Endothelial cell of umbilical vein (primary cell): ENCODE measurements around the gene LEO1.

ENCODE experiments used
- CTCF ChIP-seq, 2 donors: IDR thresholded peaks; 1 replicate in 1 of 2; 2 replicates in 1 of 2; pipeline ENCODE4 v1.5.1; 2011; ENCODE audit warnings: low read length in 2 of 2, mild to moderate bottlenecking in 2 of 2, moderate library complexity in 2 of 2, control low read depth in 1 of 2, inconsistent platforms in 1 of 2, low read depth in 1 of 2; ENCODE audit not compliant: insufficient read depth in 1 of 2; ENCODE audit errors: extremely low read depth in 1 of 2
- EZH2 ChIP-seq: IDR thresholded peaks from 2 replicates; pipeline ENCODE4 v1.6.1; 2012; ENCODE audit warnings: borderline replicate concordance, low read depth, mild to moderate bottlenecking, moderate library complexity, low read length, inconsistent platforms; ENCODE audit not compliant: severe bottlenecking
- FOS ChIP-seq: IDR thresholded peaks from 2 replicates; pipeline ENCODE4 v1.6.1; 2011; ENCODE audit warnings: mild to moderate bottlenecking, low read length, moderate library complexity, borderline replicate concordance; ENCODE audit not compliant: insufficient read depth
- JUN ChIP-seq: IDR thresholded peaks from 2 replicates; pipeline ENCODE4 v1.6.1; 2011; ENCODE audit warnings: borderline replicate concordance, low read depth; ENCODE audit not compliant: insufficient read length, insufficient read depth
- MYC ChIP-seq: IDR thresholded peaks from one replicate; pipeline ENCODE4 v1.6.1; 2011; ENCODE audit warnings: mild to moderate bottlenecking, low read depth, low read length
- POLR2A ChIP-seq: IDR thresholded peaks from 2 replicates; pipeline ENCODE4 v1.6.1; 2012; ENCODE audit warnings: low read depth, mild to moderate bottlenecking, control low read depth, low read length
- POLR2AphosphoS5 ChIP-seq: IDR thresholded peaks from 2 replicates; pipeline ENCODE4 v1.6.1; 2012; ENCODE audit warnings: low read depth, mild to moderate bottlenecking, control low read depth, low read length, moderate library complexity; ENCODE audit not compliant: insufficient read depth
- TF ChIP-seq, protein P1 (sequence below): IDR thresholded peaks from 2 replicates; pipeline ENCODE4 v1.6.1; 2011; ENCODE audit not compliant: insufficient read depth, insufficient read length

DNA sequence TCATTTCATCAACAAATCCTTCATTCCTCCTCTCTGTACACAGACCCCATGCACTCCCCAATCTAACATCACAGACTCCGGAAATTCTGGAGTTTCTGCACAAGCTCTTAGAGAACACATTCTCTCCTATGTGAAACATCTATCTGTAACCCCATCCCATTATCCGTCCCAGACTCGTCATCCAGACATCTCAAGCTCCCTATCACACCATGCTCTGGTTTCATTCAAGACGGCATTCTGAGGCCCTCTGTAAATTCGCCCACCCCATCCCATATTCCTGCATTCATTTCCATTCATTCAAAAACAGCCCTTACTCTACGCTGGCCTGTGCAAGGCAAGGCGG is 575 bp downstream of the LEO1 start:
- TF ChIP-seq CTCF (IDR thresholded peaks at IDR 0.05; ENCODE audit: extremely low read depth in 1 of 2, insufficient read depth in 1 of 2, low read depth in 1 of 2, low read length in 2 of 2) (no peak), MYC (no peak), EZH2 (no peak), POLR2A (no peak), JUN (no peak), POLR2AphosphoS5 (no peak), FOS (no peak)
- TF ChIP-seq, protein P1, sequence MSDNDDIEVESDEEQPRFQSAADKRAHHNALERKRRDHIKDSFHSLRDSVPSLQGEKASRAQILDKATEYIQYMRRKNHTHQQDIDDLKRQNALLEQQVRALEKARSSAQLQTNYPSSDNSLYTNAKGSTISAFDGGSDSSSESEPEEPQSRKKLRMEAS, result no peak
